HL-60 (cell line): ENCODE measurements around the gene PGLYRP1.

ENCODE experiments used
- GABPA ChIP-seq: IDR thresholded peaks from 2 replicates; pipeline ENCODE4 v1.6.1; 2012; ENCODE audit warnings: low read depth
- POLR2AphosphoS5 ChIP-seq: IDR thresholded peaks from 2 replicates; pipeline ENCODE4 v1.6.1; 2012; ENCODE audit warnings: low read depth
- TF ChIP-seq, protein P1 (sequence below): IDR thresholded peaks from one replicate; pipeline ENCODE4 v1.5.1; 2011; ENCODE audit warnings: low read length, control low read depth, inconsistent platforms; ENCODE audit not compliant: insufficient read depth

DNA sequence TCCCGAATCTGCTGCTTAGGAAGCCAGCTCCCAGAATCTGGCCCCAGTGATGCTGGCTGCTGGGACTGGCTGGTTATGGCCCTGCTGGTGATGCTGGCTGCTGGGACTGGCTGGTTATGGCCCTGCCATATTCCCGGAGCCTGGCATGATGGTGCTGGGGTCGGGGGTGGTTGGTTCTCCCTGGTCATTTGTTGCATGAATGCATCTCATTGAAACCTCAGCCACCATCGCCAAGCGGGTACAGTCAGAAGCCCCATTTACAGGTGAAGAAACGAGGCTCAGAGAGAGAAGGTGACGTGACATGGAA, 2.1 kb downstream of the PGLYRP1 start:
- TF ChIP-seq, protein P1, sequence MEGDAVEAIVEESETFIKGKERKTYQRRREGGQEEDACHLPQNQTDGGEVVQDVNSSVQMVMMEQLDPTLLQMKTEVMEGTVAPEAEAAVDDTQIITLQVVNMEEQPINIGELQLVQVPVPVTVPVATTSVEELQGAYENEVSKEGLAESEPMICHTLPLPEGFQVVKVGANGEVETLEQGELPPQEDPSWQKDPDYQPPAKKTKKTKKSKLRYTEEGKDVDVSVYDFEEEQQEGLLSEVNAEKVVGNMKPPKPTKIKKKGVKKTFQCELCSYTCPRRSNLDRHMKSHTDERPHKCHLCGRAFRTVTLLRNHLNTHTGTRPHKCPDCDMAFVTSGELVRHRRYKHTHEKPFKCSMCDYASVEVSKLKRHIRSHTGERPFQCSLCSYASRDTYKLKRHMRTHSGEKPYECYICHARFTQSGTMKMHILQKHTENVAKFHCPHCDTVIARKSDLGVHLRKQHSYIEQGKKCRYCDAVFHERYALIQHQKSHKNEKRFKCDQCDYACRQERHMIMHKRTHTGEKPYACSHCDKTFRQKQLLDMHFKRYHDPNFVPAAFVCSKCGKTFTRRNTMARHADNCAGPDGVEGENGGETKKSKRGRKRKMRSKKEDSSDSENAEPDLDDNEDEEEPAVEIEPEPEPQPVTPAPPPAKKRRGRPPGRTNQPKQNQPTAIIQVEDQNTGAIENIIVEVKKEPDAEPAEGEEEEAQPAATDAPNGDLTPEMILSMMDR: no peak
- no peak for TF ChIP-seq POLR2AphosphoS5
- no peak for TF ChIP-seq GABPA
